T-helper 2 cell (primary cell): ENCODE data around the gene LHX6.
A peak's percentile ranks its signal among the peaks of the same experiment; 100 is the strongest.

Source experiments
- DNase-seq, 5 experiments: peaks; one replicate each; pipeline versions ENCODE4 v3.0.0 to v3.0.0-alpha.2; 2012 to 2022

Gene LHX6

DNA sequence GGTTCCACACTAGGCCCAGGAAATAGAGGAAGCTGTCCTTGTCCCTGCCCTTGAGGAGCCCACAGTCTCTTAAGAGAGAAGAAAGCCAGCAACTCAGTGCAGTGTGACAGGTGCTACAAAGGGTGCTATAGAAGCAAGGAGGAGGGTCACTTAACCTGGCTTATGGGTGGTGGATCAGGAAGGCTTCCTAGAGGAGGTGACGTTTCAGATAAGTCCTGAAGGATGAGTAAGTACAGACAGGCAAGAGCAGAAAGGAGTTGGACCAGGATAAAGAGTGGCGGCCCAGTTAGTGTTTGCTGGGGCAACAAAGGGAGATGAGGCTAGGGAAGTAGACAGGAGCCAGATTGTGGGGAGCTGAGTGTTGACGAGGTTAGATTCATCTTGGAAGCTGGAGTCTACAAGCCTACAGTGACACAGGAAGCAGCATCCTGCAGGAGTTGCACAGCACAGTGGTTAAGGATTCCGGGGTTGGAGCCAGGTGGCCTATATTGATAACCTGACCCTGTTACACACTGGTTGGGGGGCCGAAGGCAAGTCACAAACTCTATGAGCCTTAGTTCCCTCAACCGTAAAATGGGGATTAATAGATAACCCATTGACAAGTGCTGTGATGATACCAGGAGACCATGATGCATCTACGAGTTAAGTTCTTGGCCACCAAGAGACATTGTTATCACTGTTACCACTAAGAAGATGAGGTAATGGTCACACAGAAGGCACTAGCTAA, 5.4 kb upstream of the LHX6 start:
- no peak for DNase-seq

DNA sequence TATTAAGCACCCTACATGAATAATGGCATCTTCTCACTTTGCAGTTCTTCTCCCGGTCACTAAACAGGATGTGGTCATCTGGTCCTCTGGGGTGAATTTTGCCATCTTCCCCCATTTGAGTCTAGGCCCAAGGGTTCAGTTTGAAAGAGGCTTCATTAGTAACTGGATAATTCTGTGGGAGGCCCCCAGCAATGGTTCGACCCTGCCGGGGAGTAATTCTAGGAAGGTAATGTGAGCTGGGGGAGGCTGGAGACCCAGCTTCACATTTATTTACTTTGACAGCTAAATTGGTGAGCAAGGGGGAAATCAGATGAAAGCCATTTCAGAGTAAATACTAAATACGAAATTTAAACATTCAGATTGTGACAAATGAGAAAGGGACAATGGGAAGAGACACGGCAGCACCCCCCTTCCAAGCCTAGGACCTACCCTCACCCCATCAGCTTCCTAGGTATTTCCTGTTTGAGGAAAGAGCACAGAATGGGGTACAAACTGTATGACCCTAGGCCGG, 4.1 kb upstream of the LHX6 start:
- no peak for DNase-seq

DNA sequence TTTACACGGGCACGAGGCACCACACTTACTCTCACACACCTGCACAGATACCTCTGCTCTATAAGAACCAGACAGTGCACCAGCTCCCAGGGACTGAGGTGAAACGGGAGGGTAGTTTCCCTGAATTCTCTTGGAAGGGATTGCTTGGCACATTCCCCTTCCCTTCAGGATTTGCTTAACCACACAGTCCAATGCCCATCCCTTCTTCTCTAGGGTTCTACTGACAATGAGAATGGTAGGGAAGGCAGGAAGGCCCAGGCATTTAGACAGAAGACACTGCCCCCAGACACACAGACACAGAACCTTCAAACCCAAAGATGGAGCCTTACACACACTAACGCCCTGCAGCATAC, 704 bp upstream of the LHX6 start:
- no peak for DNase-seq

GRCh38 chr9:122228191-122228567, 578 bp downstream of the LHX6 start:
- DNase-seq = no peak

- DNase-seq = no peak
Measured at GRCh38 chr9:122227575-122227900, 1.2 kb downstream of the LHX6 start.

GRCh38 chr9:122226758-122227574, 1.8 kb downstream of the LHX6 start:
- DNase-seq = no peak

DNA sequence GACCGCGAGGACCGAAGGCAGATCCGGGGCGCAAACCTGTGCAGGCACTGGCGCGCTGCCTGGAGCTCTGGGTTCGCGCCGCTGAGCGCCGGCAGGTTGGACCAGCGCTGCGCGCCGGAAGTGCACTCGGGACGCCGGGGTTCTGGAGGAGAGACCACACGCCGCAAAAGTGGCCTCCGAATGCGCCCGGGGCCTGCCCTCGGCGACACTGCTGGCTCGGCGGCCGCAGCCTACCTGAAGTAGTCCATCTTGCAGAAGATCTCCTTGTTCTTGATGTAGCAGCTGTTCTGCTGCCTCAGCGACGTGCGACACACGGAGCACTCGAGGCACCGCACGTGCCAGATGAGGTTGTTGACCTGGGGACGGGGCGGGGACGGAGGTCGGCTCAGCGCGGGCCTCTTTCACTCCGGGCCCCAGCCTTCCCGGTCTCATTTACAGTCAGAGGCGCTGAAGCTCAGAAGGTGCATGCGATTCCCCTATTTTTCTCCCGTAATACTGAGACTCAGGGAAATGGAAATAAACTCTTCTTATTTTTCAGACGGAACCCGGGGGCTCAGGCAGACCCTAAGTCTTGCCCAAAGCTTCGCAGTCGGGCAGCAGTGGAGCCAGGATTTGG, 2.5 kb downstream of the LHX6 start:
- no peak for DNase-seq

DNA sequence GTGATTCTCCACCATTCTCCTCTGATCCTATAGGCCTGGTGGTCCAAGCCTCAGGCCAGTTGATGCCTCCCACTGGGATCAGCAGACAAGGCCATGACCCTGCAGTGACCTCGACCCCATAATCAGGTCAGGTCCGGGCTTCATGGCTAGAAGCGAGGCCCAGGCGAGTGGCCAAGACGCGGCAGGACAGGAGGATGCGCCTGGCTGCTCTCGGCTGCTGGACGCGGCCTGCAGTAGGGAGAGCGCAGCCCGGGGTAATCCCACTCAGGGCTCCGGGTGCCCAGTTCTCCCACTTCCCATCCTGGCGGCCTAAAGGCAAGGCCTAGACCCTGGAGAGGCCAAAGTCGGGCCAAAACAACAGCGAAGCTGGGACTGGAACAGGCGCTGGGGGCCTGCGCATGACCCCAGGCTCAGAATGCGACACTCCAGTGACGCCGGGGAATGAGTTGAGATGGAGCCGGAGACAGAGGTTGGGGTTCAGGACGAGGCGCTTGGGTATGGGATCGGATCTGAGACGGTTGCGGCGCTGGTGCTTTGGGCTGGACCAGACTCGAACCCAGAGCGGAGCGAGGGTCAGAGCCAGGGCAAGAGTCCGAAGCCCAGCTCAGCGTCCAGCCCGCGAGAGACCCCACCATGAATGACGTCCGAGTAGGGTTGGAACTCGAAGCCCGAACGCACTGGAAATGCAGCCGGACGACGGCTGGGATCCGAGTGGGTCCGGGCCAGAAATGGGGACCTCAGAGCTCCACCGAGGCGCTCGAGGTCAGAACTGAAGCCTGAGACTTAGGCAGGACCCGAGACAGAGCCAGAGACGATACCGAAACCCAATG, 3.2 kb downstream of the LHX6 start:
- no peak for DNase-seq

DNA sequence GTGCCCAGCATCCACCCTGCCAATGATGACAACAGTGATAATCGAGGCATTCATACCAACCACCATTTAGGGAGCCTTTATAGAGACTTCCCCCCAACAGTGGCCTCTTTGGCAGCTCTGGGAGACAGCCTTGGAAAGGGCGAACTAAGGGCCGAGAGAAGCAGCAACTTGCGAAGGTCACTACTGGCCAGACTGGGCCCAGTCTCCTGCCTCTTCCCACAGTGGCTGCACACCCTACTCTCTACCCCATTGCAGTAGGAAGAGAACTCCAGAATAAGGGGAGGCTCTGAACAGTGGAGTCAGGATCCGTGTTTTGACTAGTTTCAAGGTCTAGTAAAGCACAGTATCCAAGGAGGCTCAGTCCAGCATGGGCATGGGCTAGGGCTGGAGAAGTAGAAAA, 5.3 kb downstream of the LHX6 start:
- DNase-seq = no peak

- no peak for DNase-seq
Measured at GRCh38 chr9:122222791-122223190, 6.0 kb downstream of the LHX6 start.

- no peak for DNase-seq
Measured at GRCh38 chr9:122221183-122221811, 7.5 kb downstream of the LHX6 start.

GRCh38 chr9:122220673-122221182, 8.0 kb downstream of the LHX6 start:
- DNase-seq = no peak

DNA sequence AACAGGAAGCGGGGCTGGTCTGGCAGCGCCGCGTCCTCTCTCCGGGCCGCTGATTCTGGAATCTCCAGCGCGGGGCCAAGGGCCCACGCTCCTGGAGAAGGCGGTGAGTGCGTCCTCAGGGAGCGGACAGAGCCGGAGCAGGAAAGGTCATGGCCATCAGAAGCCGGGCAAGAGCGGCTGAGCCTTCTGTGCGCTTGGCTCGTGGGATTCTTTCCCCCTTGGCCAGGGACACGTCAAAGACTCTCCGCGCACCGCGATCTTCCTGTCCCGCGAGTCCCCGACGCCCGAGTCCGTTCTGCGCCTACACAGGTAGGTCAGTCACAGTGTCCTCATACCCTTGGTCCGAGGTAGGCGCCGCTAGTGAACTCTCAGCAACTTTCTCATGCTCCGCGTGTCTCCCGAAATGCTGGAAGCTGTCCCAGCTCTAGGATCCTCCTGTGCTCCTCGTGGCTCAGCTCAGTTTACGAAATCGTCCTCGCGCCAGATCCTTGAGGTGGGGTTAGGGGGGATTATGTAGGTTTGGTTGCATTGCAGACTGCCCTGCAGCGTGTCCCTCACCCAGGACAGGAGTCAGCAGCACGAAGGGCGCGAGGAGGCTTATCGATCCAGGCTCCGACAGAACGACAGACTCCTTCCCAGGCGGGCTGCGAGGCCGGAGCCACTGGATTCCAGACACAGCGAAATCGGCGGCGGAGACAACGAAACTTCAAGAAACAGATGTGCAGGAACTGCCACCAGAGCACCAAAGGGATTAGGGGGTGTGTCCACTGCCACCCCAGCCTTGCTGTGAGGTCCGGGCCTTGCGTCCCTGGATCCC, 8.7 kb downstream of the LHX6 start:
- no peak for DNase-seq

DNA sequence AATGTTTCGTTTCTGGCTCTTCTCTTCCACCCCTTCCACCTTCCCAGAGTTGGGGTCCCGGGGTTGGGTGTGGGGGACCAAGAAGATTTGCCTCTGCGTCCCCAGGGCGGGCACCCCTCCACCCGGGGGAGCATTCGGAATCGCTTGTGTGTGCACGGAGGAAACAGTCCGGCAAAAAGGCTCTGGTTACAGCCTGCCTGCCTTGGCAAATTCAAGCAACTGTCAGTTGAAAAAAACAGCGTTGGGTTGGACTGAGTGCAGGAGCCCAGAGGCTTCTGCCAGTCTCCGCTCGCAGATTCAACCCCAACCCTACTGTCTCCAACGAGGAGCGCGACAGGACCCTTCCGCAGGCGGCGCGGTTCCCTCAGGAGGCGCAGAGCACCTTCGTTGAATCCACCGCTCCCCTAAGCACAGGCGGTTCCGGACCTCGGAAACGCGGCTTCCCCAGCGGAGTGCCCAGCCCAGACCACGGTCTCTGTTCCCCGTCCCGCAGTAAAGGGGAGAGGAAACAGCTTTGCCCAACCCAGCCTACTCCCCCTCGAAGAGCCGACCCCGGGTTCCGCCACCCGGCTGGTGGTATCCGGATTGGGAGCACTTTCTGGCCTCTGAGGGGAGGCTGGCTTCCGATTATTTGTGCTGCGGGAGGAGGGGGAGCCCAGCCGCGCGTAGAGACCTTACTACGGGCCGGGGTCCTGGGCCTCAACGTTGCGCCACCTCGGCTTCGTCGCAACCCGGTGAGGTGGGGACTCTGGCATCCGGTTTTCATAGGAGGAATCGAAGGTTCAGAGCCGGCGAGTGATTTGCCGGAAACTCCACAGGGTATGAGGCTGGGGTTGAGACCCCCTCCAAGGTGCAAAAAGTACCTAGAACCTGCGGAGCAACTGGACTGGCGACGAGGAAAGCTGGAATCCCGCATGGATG, 9.6 kb downstream of the LHX6 start:
- DNase-seq = no peak

GRCh38 chr9:122218071-122218934, 10.5 kb downstream of the LHX6 start:
- no peak for DNase-seq

GRCh38 chr9:122217640-122218039, 11.1 kb downstream of the LHX6 start:
- DNase-seq = peak in 1 of 5 experiments; percentile 36

GRCh38 chr9:122216798-122217418, 11.8 kb downstream of the LHX6 start:
- no peak for DNase-seq

DNA sequence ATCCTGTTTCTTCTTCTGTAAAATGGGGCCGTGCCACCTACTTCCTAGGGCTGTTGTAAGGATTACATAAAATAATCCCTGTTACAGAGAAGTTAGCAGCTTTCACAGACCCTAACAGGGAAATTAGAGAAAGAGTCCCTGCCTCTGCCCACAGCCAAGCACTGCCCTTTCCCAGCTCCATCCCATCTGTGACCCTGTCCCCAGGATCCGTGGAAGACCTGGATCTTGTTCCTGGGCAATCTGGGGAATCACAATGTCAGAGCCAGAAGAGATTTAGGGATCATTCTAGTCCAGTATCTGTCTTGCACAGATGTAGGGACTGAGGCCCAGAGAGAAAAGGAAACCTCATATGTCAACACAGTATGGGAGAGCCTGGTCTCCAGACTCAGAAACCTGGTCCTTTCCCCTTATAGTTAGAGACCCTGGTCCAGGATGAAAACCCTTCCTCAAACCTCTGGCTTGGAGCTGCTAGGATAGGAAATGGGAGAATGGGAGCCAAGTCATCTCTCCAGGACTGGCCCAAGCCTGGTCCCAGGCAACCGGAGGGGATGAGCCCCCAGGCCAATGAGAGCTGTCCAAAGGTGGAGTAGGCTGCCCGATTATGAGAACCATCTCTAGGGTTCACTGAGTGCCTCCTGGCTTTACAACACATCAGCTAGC, 12.5 kb downstream of the LHX6 start:
- no peak for DNase-seq
